ENCODE measurements around the gene PDHX.

Gene PDHX

GRCh38 chr11:34962034-34962433, 45.6 kb downstream of the PDHX start:
- no peak overlapping the region for H3K4me3 ChIP-seq (ENCODE audit: control insufficient read depth in 1 of 7, extremely low read depth in 1 of 7, insufficient read depth in 4 of 7, low read depth in 2 of 7, low read length in 6 of 7)
- no peaks in the 10 kb centered on the region for H3K27me3 ChIP-seq (replicated peaks in 2 of 5; ENCODE audit: control insufficient read depth in 4 of 5, insufficient read depth in 5 of 5, low read length in 4 of 5)
- H3K27ac ChIP-seq (ENCODE audit: insufficient read depth in 1 of 2, low read depth in 1 of 2, low read length in 2 of 2, poor library complexity in 1 of 2, severe bottlenecking in 2 of 2) = no peak overlapping the region
- DNase-seq = no peak
- ChIA-PET POLR2A (no interaction called here), CTCF (no interaction called here)
- no peaks in the 10 kb centered on the region for H3K4me1 ChIP-seq (ENCODE audit: control extremely low read depth in 1 of 4, control insufficient read depth in 4 of 4, insufficient read depth in 4 of 4, low read length in 3 of 4)
- H3K9me3 ChIP-seq (ENCODE audit: control extremely low read depth in 1 of 5, control insufficient read depth in 4 of 5, insufficient read depth in 2 of 5, low read depth in 1 of 5, low read length in 4 of 5) = no peaks in the 10 kb centered on the region
- H3K36me3 ChIP-seq (ENCODE audit: control insufficient read depth in 4 of 4, insufficient read depth in 4 of 4, low read length in 3 of 4) = peaks cover 8 to 33% (median 17%) of the 10 kb centered on the region in 4 experiments

DNA sequence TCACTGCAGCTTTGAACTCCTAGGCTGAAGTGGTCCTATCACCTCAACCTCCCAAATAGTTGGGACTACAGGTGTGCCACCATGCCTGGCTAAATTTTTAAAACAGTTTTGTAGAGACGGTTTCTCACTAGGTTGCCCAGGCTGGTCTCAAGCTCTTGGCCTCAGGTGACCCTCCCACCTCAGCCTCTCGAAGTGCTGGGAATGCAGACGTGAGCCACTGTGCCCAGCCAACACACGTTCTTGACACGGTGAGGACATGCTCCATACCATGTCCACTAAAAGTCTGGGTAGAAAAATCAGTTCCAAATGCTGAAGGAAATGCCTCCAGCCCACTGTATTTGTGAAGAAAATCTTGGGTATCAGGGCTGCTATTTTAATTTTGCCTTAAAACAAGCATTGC, 46.9 kb downstream of the PDHX start:
- no peaks in the 10 kb centered on the region for H3K4me1 ChIP-seq (ENCODE audit: control extremely low read depth in 1 of 4, control insufficient read depth in 4 of 4, insufficient read depth in 4 of 4, low read length in 3 of 4)
- no peak for DNase-seq
- H3K4me3 ChIP-seq (ENCODE audit: control insufficient read depth in 1 of 7, extremely low read depth in 1 of 7, insufficient read depth in 4 of 7, low read depth in 2 of 7, low read length in 6 of 7) = no peak overlapping the region
- 88% methylated on average over 5 of the region's 5 CpGs for WGBS (ENCODE audit: insufficient coverage)
- H3K27me3 ChIP-seq (replicated peaks in 2 of 5; ENCODE audit: control insufficient read depth in 4 of 5, insufficient read depth in 5 of 5, low read length in 4 of 5) = no peaks in the 10 kb centered on the region
- POLR2A ChIA-PET = no interaction called here
- CTCF ChIA-PET = no interaction called here
- no peaks in the 10 kb centered on the region for H3K9me3 ChIP-seq (ENCODE audit: control extremely low read depth in 1 of 5, control insufficient read depth in 4 of 5, insufficient read depth in 2 of 5, low read depth in 1 of 5, low read length in 4 of 5)
- peaks cover 6 to 27% (median 18%) of the 10 kb centered on the region in 4 experiments for H3K36me3 ChIP-seq (ENCODE audit: control insufficient read depth in 4 of 4, insufficient read depth in 4 of 4, low read length in 3 of 4)
- no peak overlapping the region for H3K27ac ChIP-seq (ENCODE audit: insufficient read depth in 1 of 2, low read depth in 1 of 2, low read length in 2 of 2, poor library complexity in 1 of 2, severe bottlenecking in 2 of 2)

GRCh38 chr11:34964610-34965331, 48.4 kb downstream of the PDHX start:
- Histone ChIP-seq H3K9me3 (ENCODE audit: control extremely low read depth in 1 of 5, control insufficient read depth in 4 of 5, insufficient read depth in 2 of 5, low read depth in 1 of 5, low read length in 4 of 5) (no peaks in the 10 kb centered on the region), H3K27me3 (replicated peaks in 2 of 5; ENCODE audit: control insufficient read depth in 4 of 5, insufficient read depth in 5 of 5, low read length in 4 of 5) (no peaks in the 10 kb centered on the region), H3K4me1 (ENCODE audit: control extremely low read depth in 1 of 4, control insufficient read depth in 4 of 4, insufficient read depth in 4 of 4, low read length in 3 of 4) (no peaks in the 10 kb centered on the region), H3K36me3 (ENCODE audit: control insufficient read depth in 4 of 4, insufficient read depth in 4 of 4, low read length in 3 of 4) (peaks cover 8 to 30% (median 19%) of the 10 kb centered on the region in 4 experiments), H3K4me3 (ENCODE audit: control insufficient read depth in 1 of 7, extremely low read depth in 1 of 7, insufficient read depth in 4 of 7, low read depth in 2 of 7, low read length in 6 of 7) (no peak overlapping the region), H3K27ac (ENCODE audit: insufficient read depth in 1 of 2, low read depth in 1 of 2, low read length in 2 of 2, poor library complexity in 1 of 2, severe bottlenecking in 2 of 2) (no peak overlapping the region)
- ChIA-PET CTCF (interaction anchor here (0.7 to 0.8 kb wide), 2 partner anchors 12 to 377 kb away, joined by 3 read pairs; no protein-coding TSS in a partner anchor), POLR2A (no interaction called here)
- WGBS (ENCODE audit: insufficient coverage) = 80% methylated on average over 1 of the region's 3 CpGs
- DNase-seq = no peak

DNA sequence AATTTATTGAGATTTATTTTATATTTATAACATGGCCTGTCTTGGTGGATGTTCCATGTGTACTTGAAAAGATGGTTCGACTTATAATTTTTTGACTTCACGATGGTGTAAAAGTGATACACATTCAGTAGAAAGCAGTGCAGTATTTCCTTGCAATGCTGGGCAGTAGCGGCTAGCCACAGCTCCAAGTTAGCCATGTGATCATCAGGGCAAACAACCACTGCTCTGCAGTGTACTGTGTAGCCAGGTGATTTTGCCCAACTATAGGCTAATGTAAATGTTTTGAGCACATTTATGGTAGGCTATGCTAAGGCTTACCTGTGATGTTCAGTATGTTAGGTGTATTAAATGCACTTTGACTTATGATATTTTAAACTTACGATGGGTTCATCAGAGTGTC, 52.4 kb downstream of the PDHX start:
- CTCF ChIA-PET = interaction anchor here (1.4 kb wide), 1 partner anchor 21 kb away, joined by 3 read pairs; no protein-coding TSS in a partner anchor
- H3K4me1 ChIP-seq (ENCODE audit: control extremely low read depth in 1 of 4, control insufficient read depth in 4 of 4, insufficient read depth in 4 of 4, low read length in 3 of 4) = no peaks in the 10 kb centered on the region

GRCh38 chr11:34970033-34970432, 53.6 kb downstream of the PDHX start:
- ChIA-PET POLR2A (interaction anchor here (0.5 kb wide), 1 partner anchor 1785 kb away, joined by 3 read pairs; no protein-coding TSS in a partner anchor), CTCF (interaction anchor here (0.9 to 1.1 kb wide), 2 partner anchors 9 to 15 kb away, joined by 3 read pairs; no protein-coding TSS in a partner anchor)
- Histone ChIP-seq H3K4me1 (ENCODE audit: control extremely low read depth in 1 of 4, control insufficient read depth in 4 of 4, insufficient read depth in 4 of 4, low read length in 3 of 4) (no peaks in the 10 kb centered on the region), H3K9me3 (ENCODE audit: control extremely low read depth in 1 of 5, control insufficient read depth in 4 of 5, insufficient read depth in 2 of 5, low read depth in 1 of 5, low read length in 4 of 5) (no peaks in the 10 kb centered on the region), H3K27ac (ENCODE audit: insufficient read depth in 1 of 2, low read depth in 1 of 2, low read length in 2 of 2, poor library complexity in 1 of 2, severe bottlenecking in 2 of 2) (no peak overlapping the region), H3K4me3 (ENCODE audit: control insufficient read depth in 1 of 7, extremely low read depth in 1 of 7, insufficient read depth in 4 of 7, low read depth in 2 of 7, low read length in 6 of 7) (no peak overlapping the region), H3K27me3 (replicated peaks in 2 of 5; ENCODE audit: control insufficient read depth in 4 of 5, insufficient read depth in 5 of 5, low read length in 4 of 5) (no peaks in the 10 kb centered on the region), H3K36me3 (ENCODE audit: control insufficient read depth in 4 of 4, insufficient read depth in 4 of 4, low read length in 3 of 4) (peaks cover 12 to 56% (median 26%) of the 10 kb centered on the region in 4 experiments)
- WGBS (ENCODE audit: insufficient coverage) = 100% methylated on average over 2 of the region's 3 CpGs
- no peak for DNase-seq

More for the DNA sequence above, 52.4 kb downstream of the PDHX start:
- Histone ChIP-seq H3K4me3 (ENCODE audit: control insufficient read depth in 1 of 7, extremely low read depth in 1 of 7, insufficient read depth in 4 of 7, low read depth in 2 of 7, low read length in 6 of 7) (no peak overlapping the region), H3K27ac (ENCODE audit: insufficient read depth in 1 of 2, low read depth in 1 of 2, low read length in 2 of 2, poor library complexity in 1 of 2, severe bottlenecking in 2 of 2) (no peak overlapping the region), H3K36me3 (ENCODE audit: control insufficient read depth in 4 of 4, insufficient read depth in 4 of 4, low read length in 3 of 4) (peaks cover 8 to 49% (median 24%) of the 10 kb centered on the region in 4 experiments), H3K27me3 (replicated peaks in 2 of 5; ENCODE audit: control insufficient read depth in 4 of 5, insufficient read depth in 5 of 5, low read length in 4 of 5) (no peaks in the 10 kb centered on the region), H3K9me3 (ENCODE audit: control extremely low read depth in 1 of 5, control insufficient read depth in 4 of 5, insufficient read depth in 2 of 5, low read depth in 1 of 5, low read length in 4 of 5) (no peaks in the 10 kb centered on the region)
- WGBS (ENCODE audit: insufficient coverage) = 97% methylated on average over 3 of the region's 4 CpGs
- POLR2A ChIA-PET = no interaction called here
- DNase-seq = no peak

GRCh38 chr11:34970480-34970879, 54.1 kb downstream of the PDHX start:
- H3K4me1 ChIP-seq (ENCODE audit: control extremely low read depth in 1 of 4, control insufficient read depth in 4 of 4, insufficient read depth in 4 of 4, low read length in 3 of 4) = peaks cover 0 to 3% (median 2%) of the 10 kb centered on the region in 4 experiments
- ChIA-PET CTCF (interaction anchor here (0.9 to 1.1 kb wide), 2 partner anchors 8 to 14 kb away, joined by 3 read pairs; no protein-coding TSS in a partner anchor), POLR2A (no interaction called here)
- H3K36me3 ChIP-seq (ENCODE audit: control insufficient read depth in 4 of 4, insufficient read depth in 4 of 4, low read length in 3 of 4) = peaks cover 12 to 56% (median 22%) of the 10 kb centered on the region in 4 experiments
- no peak overlapping the region for H3K27ac ChIP-seq (ENCODE audit: insufficient read depth in 1 of 2, low read depth in 1 of 2, low read length in 2 of 2, poor library complexity in 1 of 2, severe bottlenecking in 2 of 2)
- DNase-seq = no peak
- no peaks in the 10 kb centered on the region for H3K9me3 ChIP-seq (ENCODE audit: control extremely low read depth in 1 of 5, control insufficient read depth in 4 of 5, insufficient read depth in 2 of 5, low read depth in 1 of 5, low read length in 4 of 5)
- no peak overlapping the region for H3K4me3 ChIP-seq (ENCODE audit: control insufficient read depth in 1 of 7, extremely low read depth in 1 of 7, insufficient read depth in 4 of 7, low read depth in 2 of 7, low read length in 6 of 7)
- H3K27me3 ChIP-seq (replicated peaks in 2 of 5; ENCODE audit: control insufficient read depth in 4 of 5, insufficient read depth in 5 of 5, low read length in 4 of 5) = no peaks in the 10 kb centered on the region

GRCh38 chr11:34971928-34972327, 55.5 kb downstream of the PDHX start:
- no CpG with 5 or more reads among the region's 1 CpG for WGBS (ENCODE audit: insufficient coverage)
- H3K4me1 ChIP-seq (ENCODE audit: control extremely low read depth in 1 of 4, control insufficient read depth in 4 of 4, insufficient read depth in 4 of 4, low read length in 3 of 4) = peaks cover 3 to 17% (median 11%) of the 10 kb centered on the region in 4 experiments
- H3K27me3 ChIP-seq (replicated peaks in 2 of 5; ENCODE audit: control insufficient read depth in 4 of 5, insufficient read depth in 5 of 5, low read length in 4 of 5) = no peaks in the 10 kb centered on the region
- ChIA-PET POLR2A (no interaction called here), CTCF (no interaction called here)
- no peak for DNase-seq
- H3K36me3 ChIP-seq (ENCODE audit: control insufficient read depth in 4 of 4, insufficient read depth in 4 of 4, low read length in 3 of 4) = peaks cover 12 to 52% (median 21%) of the 10 kb centered on the region in 4 experiments
- H3K9me3 ChIP-seq (ENCODE audit: control extremely low read depth in 1 of 5, control insufficient read depth in 4 of 5, insufficient read depth in 2 of 5, low read depth in 1 of 5, low read length in 4 of 5) = no peaks in the 10 kb centered on the region
- H3K27ac ChIP-seq (ENCODE audit: insufficient read depth in 1 of 2, low read depth in 1 of 2, low read length in 2 of 2, poor library complexity in 1 of 2, severe bottlenecking in 2 of 2) = no peak overlapping the region
- H3K4me3 ChIP-seq (ENCODE audit: control insufficient read depth in 1 of 7, extremely low read depth in 1 of 7, insufficient read depth in 4 of 7, low read depth in 2 of 7, low read length in 6 of 7) = no peak overlapping the region
